ENCODE measurements around the gene KRTAP5-1. TPM values are rescaled to one million over a fixed set of nuclear protein-coding genes. Genes with fewer than 3 reads are reported as not detected.

KRTAP5-1 gene
- total RNA-seq, 1 donor: not detected

DNA sequence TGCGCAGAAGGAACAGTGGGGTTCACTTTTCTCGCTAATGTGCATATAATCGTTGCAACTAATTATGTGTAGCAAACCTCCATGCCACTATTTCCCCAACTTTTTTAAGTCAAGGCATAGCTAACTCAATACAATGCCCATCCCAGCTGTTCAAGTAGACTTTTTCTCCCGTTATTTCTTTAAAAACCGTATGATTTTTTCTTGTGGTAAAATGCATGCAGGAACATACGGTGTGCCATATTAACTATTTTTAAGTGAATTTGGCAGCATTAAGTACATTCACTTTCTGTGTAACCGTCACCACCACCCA, 10.2 kb downstream of the KRTAP5-1 start:
- no peak overlapping the region for H3K4me2 ChIP-seq (ENCODE audit: insufficient read depth, low read length)
- H2AFZ ChIP-seq (ENCODE audit: low read length): no peak overlapping the region
- no peak overlapping the region for H3K27ac ChIP-seq (ENCODE audit: low read depth, low read length)
- no peak for TF ChIP-seq CTCF (IDR thresholded peaks at IDR 0.05; ENCODE audit: extremely low read depth, low read depth, low read length)
- peaks cover 5% of the 10 kb centered on the region for H3K9me3 ChIP-seq (ENCODE audit: low read depth, low read length)
- H3K4me3 ChIP-seq (ENCODE audit: insufficient read depth, low read length): no peak overlapping the region
- H3K4me1 ChIP-seq (ENCODE audit: insufficient read depth, low read length): no peaks in the 10 kb centered on the region
- H4K20me1 ChIP-seq (ENCODE audit: insufficient read depth, low read length): peaks cover 8% of the 10 kb centered on the region
- no peaks in the 10 kb centered on the region for H3K79me2 ChIP-seq (ENCODE audit: insufficient read depth, low read length)
- no peaks in the 10 kb centered on the region for H3K36me3 ChIP-seq (ENCODE audit: insufficient read depth, low read length)
- peaks cover 39% of the 10 kb centered on the region for H3K27me3 ChIP-seq (ENCODE audit: insufficient read depth, low read length)
- DNase-seq (ENCODE audit: insufficient read length, low spot score, missing footprints): no peak

DNA sequence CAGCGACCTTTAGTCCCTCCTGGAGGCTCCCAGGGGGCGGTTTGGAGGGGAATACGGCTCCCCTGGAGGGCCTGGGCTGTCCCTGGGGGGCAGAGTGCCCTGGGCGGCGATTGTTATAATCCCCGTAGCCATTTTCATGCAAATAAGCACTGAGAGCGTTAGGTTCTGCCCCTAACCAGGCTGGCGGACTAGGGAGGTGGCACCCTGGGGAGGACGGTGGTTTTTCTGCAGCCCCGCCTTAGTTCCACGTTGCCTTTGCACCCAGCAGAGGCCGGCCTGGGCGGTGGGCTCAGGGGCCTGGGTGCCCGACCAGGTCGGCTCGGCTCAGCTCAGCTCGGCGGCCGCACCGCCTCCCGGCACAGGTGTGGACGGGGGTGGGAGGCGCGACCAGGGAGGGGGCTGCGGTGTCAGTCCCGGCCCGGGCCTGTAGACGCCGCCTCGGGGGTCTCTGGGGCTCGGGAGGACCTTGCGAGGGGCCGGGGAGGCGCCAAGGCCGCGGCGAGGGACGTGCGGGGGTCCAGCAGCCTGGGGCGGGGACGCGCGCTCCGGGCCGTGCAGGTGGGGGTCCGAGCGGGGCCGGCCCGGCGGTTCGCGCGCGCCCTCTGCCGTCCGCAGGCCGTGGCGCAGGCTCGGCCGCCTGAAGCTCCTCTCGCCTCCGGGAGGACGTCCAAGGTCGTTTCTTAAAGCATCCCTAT, 10.7 kb downstream of the KRTAP5-1 start:
- H3K36me3 ChIP-seq (ENCODE audit: insufficient read depth, low read length): no peaks in the 10 kb centered on the region
- DNase-seq (ENCODE audit: insufficient read length, low spot score, missing footprints): peak; percentile 94
- peaks cover 39% of the 10 kb centered on the region for H3K27me3 ChIP-seq (ENCODE audit: insufficient read depth, low read length)
- no peak overlapping the region for H3K27ac ChIP-seq (ENCODE audit: low read depth, low read length)
- H3K4me1 ChIP-seq (ENCODE audit: insufficient read depth, low read length): no peaks in the 10 kb centered on the region
- peak; percentile 58 for TF ChIP-seq CTCF (IDR thresholded peaks at IDR 0.05; ENCODE audit: extremely low read depth, low read depth, low read length)
- no peak overlapping the region for H3K4me3 ChIP-seq (ENCODE audit: insufficient read depth, low read length)
- no peak overlapping the region for H2AFZ ChIP-seq (ENCODE audit: low read length)
- no peaks in the 10 kb centered on the region for H3K79me2 ChIP-seq (ENCODE audit: insufficient read depth, low read length)
- no peak overlapping the region for H3K4me2 ChIP-seq (ENCODE audit: insufficient read depth, low read length)
- H4K20me1 ChIP-seq (ENCODE audit: insufficient read depth, low read length): peaks cover 12% of the 10 kb centered on the region
- H3K9me3 ChIP-seq (ENCODE audit: low read depth, low read length): peaks cover 5% of the 10 kb centered on the region

DNA sequence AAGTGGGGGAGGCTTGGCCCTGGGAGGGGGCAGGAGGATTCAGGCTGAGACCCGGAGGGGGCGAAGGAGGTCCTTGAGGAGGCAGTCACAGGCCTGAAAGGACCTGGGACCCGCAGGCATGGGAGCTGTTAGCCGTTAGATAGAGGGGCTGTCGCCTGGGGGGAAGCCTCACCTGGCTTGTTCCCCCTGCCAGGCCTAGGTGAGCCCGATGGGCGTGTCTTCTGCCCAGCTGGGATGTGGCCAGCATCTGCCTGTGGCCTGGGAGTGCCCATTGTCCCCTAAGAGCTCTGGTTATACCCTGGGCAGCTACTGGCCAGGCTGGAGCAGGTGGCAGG, 11.2 kb downstream of the KRTAP5-1 start:
- Histone ChIP-seq H3K9me3 (ENCODE audit: low read depth, low read length) (peaks cover 5% of the 10 kb centered on the region), H3K4me3 (ENCODE audit: insufficient read depth, low read length) (no peak overlapping the region), H2AFZ (ENCODE audit: low read length) (no peak overlapping the region), H3K4me2 (ENCODE audit: insufficient read depth, low read length) (no peak overlapping the region), H3K36me3 (ENCODE audit: insufficient read depth, low read length) (no peaks in the 10 kb centered on the region), H3K79me2 (ENCODE audit: insufficient read depth, low read length) (no peaks in the 10 kb centered on the region), H3K4me1 (ENCODE audit: insufficient read depth, low read length) (no peaks in the 10 kb centered on the region), H3K27me3 (ENCODE audit: insufficient read depth, low read length) (peaks cover 39% of the 10 kb centered on the region), H4K20me1 (ENCODE audit: insufficient read depth, low read length) (peaks cover 16% of the 10 kb centered on the region), H3K27ac (ENCODE audit: low read depth, low read length) (no peak overlapping the region)
- peak; percentile 82 for DNase-seq (ENCODE audit: insufficient read length, low spot score, missing footprints)
- no peak for TF ChIP-seq CTCF (IDR thresholded peaks at IDR 0.05; ENCODE audit: extremely low read depth, low read depth, low read length)

DNA sequence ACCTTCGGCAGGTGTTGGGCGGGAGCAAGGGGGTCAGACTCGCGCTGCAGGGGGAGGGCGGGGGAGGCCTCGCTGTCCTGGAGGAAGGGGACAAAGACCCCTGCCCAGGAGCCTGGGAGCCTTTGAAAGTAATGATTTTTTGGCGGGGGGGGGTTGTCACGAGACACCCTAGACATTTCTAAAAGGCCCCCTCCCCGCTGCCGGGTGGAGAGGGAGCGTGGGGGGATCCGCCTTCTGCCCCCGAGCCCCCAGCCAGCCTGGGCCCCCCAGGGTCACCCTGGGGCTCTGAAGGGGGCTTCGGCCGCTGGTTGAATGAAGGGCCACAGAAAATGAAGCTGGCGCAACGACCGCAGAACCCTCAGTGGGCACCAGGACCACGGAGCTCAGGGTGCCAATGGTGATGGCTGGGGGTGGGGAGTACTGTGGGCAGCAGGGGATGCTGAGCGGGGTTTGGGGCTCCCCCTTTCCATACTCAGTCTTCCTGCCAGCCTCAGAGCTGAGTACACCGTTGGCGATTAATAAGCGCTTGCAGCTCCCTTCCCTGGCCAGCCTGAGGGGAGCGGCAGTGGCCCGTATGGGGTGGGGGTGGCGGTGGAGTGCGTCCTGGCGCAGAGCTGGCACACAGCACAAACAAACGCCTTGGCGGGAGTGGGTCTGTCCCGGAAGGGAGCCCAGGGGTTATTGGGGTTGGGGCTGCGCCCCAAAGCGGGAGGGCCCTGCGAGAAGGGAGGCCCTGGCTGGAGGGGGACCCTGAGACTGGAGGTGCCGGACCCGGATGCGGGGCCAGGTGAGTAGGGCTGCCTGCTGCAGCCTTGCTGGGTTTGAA, 11.8 kb downstream of the KRTAP5-1 start:
- Histone ChIP-seq H3K27me3 (ENCODE audit: insufficient read depth, low read length) (peaks cover 37% of the 10 kb centered on the region), H3K9me3 (ENCODE audit: low read depth, low read length) (peaks cover 3% of the 10 kb centered on the region), H2AFZ (ENCODE audit: low read length) (no peak overlapping the region), H3K79me2 (ENCODE audit: insufficient read depth, low read length) (no peaks in the 10 kb centered on the region), H3K4me3 (ENCODE audit: insufficient read depth, low read length) (no peak overlapping the region), H3K4me2 (ENCODE audit: insufficient read depth, low read length) (no peak overlapping the region), H3K4me1 (ENCODE audit: insufficient read depth, low read length) (no peaks in the 10 kb centered on the region), H3K27ac (ENCODE audit: low read depth, low read length) (no peak overlapping the region), H4K20me1 (ENCODE audit: insufficient read depth, low read length) (peaks cover 16% of the 10 kb centered on the region), H3K36me3 (ENCODE audit: insufficient read depth, low read length) (no peaks in the 10 kb centered on the region)
- DNase-seq (ENCODE audit: insufficient read length, low spot score, missing footprints): peak; percentile 70
- no peak for TF ChIP-seq CTCF (IDR thresholded peaks at IDR 0.05; ENCODE audit: extremely low read depth, low read depth, low read length)

Measured in osteoblast (primary cell).